HepG2 (cell line): Measurements from ENCODE around the gene ADRM1. TPM values are rescaled to one million over a fixed set of nuclear protein-coding genes. Genes with fewer than 3 reads are reported as not detected.

ENCODE experiments used
- AFF4 ChIP-seq: sonication (generic); formaldehyde crosslinking; IDR thresholded peaks from 2 replicates; pipeline ENCODE4 v1.4.0; 2020; ENCODE audit warnings: missing genetic modification reagents
- E2F2 ChIP-seq: sonication (generic); formaldehyde crosslinking; IDR thresholded peaks from 2 replicates; pipeline ENCODE4 v1.4.0; 2020; ENCODE audit warnings: missing genetic modification reagents, borderline replicate concordance
- FOSL1 ChIP-seq: sonication (generic); formaldehyde crosslinking; IDR thresholded peaks from 2 replicates; pipeline ENCODE4 v1.9.0; 2021; ENCODE audit warnings: missing genetic modification reagents, borderline replicate concordance
- HNRNPH1 ChIP-seq: fragments of 200-400 bp; formaldehyde crosslinking; optimal IDR thresholded peaks from 2 replicates; pipeline ENCODE3; 2017; ENCODE audit warnings: mild to moderate bottlenecking, low read depth, low read length
- IRF2 ChIP-seq: IDR thresholded peaks from 2 replicates; pipeline ENCODE4 v1.6.1; 2018; ENCODE audit warnings: missing genetic modification reagents, missing compliant biosample characterization
- MXD4 ChIP-seq: IDR thresholded peaks from 2 replicates; pipeline ENCODE4 v1.6.1; 2016; ENCODE audit warnings: mild to moderate bottlenecking, missing biosample characterization, missing genetic modification reagents
- NR2F1 ChIP-seq, 2 experiments: fragments of 450-650 bp in 1 of 2; formaldehyde crosslinking in 1 of 2; IDR thresholded peaks; 2 replicates each; pipeline versions ENCODE4 v1.5.0 to v1.6.1; 2016 to 2020; ENCODE audit warnings: mild to moderate bottlenecking in 1 of 2, missing compliant biosample characterization in 1 of 2, missing genetic modification reagents in 1 of 2, moderate library complexity in 1 of 2
- PLRG1 ChIP-seq: fragments of 450-650 bp; conservative IDR thresholded peaks from 2 replicates; pipeline ENCODE4 v1.6.1; 2016
- PREB ChIP-seq: sonication (generic); formaldehyde crosslinking; IDR thresholded peaks from 2 replicates; pipeline ENCODE4 v1.4.0; 2020; ENCODE audit warnings: missing genetic modification reagents
- RARG ChIP-seq: sonication (generic); formaldehyde crosslinking; IDR thresholded peaks from 2 replicates; pipeline ENCODE4 v1.4.0; 2020; ENCODE audit warnings: low read depth, mild to moderate bottlenecking, missing genetic modification reagents
- ZNF281 ChIP-seq: sonication (generic); formaldehyde crosslinking; IDR thresholded peaks from 2 replicates; pipeline ENCODE4 v1.4.0; 2020; ENCODE audit warnings: missing genetic modification reagents, borderline replicate concordance
- ZNF329 ChIP-seq: sonication (generic); formaldehyde crosslinking; IDR thresholded peaks from 2 replicates; pipeline ENCODE4 v1.9.0; 2021; ENCODE audit warnings: low read depth, mild to moderate bottlenecking, missing genetic modification reagents
- ZNF704 ChIP-seq: sonication (generic); formaldehyde crosslinking; IDR thresholded peaks from 2 replicates; pipeline ENCODE4 v1.8.1; 2023; ENCODE audit warnings: mild to moderate bottlenecking, inconsistent platforms, moderate library complexity, missing genetic modification reagents, borderline replicate concordance
- ZNF800 ChIP-seq: sonication (generic); formaldehyde crosslinking; IDR thresholded peaks from 2 replicates; pipeline ENCODE4 v1.4.0; 2020; ENCODE audit warnings: missing genetic modification reagents
- ZSCAN25 ChIP-seq: sonication (generic); formaldehyde crosslinking; IDR thresholded peaks from 2 replicates; pipeline ENCODE4 v1.8.0; 2022; ENCODE audit warnings: mild to moderate bottlenecking, missing genetic modification reagents
- polyA plus RNA-seq, 8 experiments: library from polyadenylated mRNA; depleted of rRNA in 3 of 8; stranded (reverse) in 7 of 8; unstranded in 1 of 8; fragments of >200 nt; fragmentation: Illumina TruSeq in 4 of 8; extraction: Trizol in 4 of 8; gene quantifications; 2 replicates each; pipeline versions ENCODE4 v1.2.1 to v1.2.3, GENCODE V29; 2011 to 2016; ENCODE audit warnings: low read depth in 4 of 8, missing spikeins in 1 of 8, mixed read lengths in 1 of 8; ENCODE audit not compliant: insufficient read depth in 1 of 8
- total RNA-seq, 5 experiments: library from RNA; depleted of rRNA; stranded (reverse); fragments of >200 nt; fragmentation: Illumina TruSeq; extraction: Trizol; gene quantifications; 2 replicates each; pipeline ENCODE4 v1.2.3, GENCODE V29; 2016; ENCODE audit warnings: low read depth in 1 of 5

ADRM1 gene
- total and polyA plus RNA-seq, 2 of the 13 experiments (the other 11 are each of a cell fraction or from before 2014, with no cell fraction given) = 92.9 to 154 TPM

GRCh38 chr20:62301773-62302340 is 940 bp upstream of the ADRM1 start (continued):
- TF ChIP-seq NR2F1 (CRISPR knock-in tag; IDR thresholded peaks at IDR 0.05) (peak; percentile 31 to 60; a peak in 2 of 4 replicates), ZNF800 (CRISPR knock-in tag) (peak; percentile 92), IRF2 (CRISPR knock-in tag) (peak; percentile 95), AFF4 (0 out of 2 replicates have a peak, but pooled peaks have one; percentile 56), RARG (no peak), HNRNPH1 (no peak), ZNF329 (CRISPR knock-in tag) (peak; percentile 61; the same call in 1 of the 2 replicates), ZNF281 (CRISPR knock-in tag) (peak; percentile 72), ZSCAN25 (CRISPR knock-in tag) (peak; percentile 100), FOSL1 (CRISPR knock-in tag) (peak; percentile 47; the same call in 1 of the 2 replicates), PREB (CRISPR knock-in tag) (peak; percentile 60; the same call in 1 of the 2 replicates), PLRG1 (no peak), E2F2 (CRISPR knock-in tag) (peak; percentile 95; the same call in 1 of the 2 replicates), ZNF704 (peak; percentile 60; the same call in 1 of the 2 replicates), MXD4 (CRISPR knock-in tag) (peak; percentile 60; the same call in 1 of the 2 replicates)
